ENCODE measurements around the gene KCNJ3.

KCNJ3 gene

DNA sequence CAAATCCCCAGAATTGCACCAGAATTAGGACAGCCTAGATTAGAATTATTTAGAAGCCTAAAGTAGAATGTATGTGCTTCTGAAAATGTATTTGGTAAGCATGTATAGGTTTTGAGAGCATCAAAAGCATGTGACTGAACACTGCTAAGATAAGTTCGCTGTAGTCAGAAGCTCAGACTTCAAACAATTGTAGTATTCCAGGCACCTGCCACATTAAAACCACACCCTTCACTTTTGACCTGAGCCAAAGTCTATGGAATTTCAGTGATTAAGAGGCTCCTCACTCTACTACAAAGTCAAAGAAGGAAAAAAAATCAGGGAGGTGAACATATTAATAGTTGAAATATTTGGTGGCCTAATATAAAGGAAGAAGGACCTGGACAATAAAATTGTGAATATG, 8.2 kb downstream of the KCNJ3 start:
- in situ Hi-C loops (cut with HindIII; ENCODE audit: low sequenced_read_pairs) = no loop called here

DNA sequence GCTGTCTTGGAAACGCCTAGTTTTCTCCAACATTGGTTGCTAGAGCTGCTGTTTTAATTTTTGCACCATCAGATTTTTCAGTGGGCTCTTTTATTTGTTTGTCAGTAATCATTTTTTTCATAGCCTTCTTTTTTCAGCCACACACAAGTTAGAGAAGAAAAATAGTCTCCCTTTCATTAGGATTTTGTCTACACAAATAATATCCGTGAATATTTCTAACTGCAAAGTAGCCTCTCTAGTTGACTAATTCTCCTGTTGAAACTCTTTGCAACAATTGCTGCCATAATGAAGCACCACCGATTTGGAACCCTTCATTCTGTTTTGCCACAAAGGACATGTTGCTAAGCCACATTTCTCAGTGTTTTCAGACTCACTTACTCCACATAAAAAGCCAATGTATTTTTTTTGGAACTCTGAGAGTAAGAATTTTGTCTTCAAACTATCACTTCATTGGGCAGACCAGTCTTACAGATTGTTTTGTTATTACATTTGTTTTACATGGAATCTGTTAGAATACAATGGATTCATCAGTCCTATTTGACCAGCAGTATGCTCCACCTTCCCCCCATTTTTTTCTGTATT, 9.6 kb downstream of the KCNJ3 start:
- in situ Hi-C loops (cut with HindIII; ENCODE audit: low sequenced_read_pairs) = no loop called here

DNA sequence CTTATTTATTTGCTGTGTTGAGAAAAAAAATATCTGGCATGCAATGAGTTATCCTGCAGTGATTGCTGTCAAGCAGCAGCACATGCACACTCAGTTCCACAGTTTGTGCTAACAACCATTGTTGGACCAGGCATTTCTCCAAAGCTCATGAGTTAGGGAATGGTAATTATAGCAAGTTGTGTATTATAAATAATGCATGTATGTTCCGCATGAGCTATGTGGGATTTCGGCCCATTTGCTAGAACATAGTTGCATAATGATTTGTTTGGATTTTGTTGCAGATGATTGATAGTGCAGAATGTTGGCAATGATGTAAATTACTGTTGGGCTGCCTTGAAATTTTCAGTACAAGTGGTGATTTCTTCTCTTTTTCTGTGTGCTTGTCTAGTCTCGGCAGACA, 10.7 kb downstream of the KCNJ3 start:
- in situ Hi-C loops (cut with HindIII; ENCODE audit: low sequenced_read_pairs) = no loop called here

DNA sequence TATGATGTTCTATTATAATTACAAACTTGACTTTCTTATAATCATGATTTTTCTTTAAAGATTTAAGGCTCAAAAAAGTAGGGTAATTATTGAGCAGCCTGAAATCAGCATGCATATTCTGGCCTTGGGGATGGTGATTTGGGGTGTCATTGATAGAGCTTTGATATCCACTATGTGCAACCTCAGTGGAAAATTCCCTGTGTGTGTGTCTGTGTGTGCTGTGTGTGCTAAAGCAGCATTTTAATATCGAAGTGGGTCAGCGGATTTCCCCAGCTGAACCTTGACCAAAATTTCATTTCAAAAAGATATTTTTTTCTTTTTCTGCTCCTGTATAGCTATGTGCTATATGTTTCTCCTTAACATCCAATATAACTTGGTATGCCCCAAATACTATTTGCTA, 11.6 kb downstream of the KCNJ3 start:
- in situ Hi-C loops (cut with HindIII; ENCODE audit: low sequenced_read_pairs) = no loop called here

DNA sequence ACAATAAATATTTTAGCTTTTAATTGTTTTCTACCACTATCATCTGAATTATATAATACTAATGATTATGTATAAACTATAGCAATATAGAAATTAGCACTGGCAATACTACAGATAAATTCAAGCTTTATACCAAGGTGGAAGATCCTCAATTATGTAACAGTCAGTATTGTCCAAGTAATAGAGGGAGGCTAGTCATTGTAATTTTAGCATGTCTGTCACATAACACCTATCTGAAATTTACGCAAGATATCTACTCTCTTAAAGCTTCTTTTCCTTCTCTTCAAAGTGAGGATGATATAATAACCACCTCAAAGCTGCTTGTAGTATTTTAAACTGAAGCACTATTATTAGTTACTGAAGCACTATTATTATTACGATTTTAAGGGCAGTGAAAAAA, 12.2 kb downstream of the KCNJ3 start:
- in situ Hi-C loops (cut with HindIII; ENCODE audit: low sequenced_read_pairs) = no loop called here

DNA sequence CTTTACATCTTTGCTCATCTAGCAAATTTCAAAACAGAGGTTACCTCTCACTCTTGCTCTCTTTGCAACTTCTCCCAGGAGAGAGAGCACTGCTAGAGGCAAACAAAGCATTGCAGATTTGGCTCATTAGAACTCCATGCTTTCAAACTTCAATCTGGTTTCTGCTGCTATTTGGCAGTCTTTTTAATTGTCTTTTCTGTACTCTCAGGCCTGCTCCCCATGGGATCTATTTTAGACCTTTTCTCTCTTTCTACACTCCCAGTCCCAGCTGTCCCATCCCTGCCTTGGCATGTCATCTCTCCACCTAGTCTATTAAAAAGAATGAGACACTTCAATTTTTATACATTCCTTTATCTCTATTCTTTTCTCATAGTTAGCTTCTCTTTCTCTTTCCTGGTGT, 15.2 kb downstream of the KCNJ3 start:
- in situ Hi-C loops (cut with HindIII; ENCODE audit: low sequenced_read_pairs) = no loop called here

DNA sequence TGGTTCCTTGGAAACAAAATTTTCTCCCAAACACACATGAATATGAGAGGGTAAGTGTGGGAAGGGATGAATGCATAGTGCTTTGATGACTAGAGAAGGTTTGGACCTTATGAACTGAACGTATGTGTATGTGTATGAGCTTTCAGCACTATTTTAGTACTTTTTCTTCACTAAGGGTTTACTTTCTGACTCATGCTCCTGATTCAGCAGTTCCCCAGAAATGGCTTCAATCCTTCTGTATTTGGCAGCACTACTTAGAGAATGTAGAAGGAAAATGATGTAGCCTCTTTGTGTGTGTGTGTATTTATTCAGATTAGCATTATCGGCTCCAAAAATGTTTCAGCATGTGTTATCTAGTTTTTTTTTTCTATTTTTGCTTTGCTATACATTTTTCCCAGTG, 22.2 kb downstream of the KCNJ3 start:
- in situ Hi-C loops (cut with HindIII; ENCODE audit: low sequenced_read_pairs) = no loop called here

DNA sequence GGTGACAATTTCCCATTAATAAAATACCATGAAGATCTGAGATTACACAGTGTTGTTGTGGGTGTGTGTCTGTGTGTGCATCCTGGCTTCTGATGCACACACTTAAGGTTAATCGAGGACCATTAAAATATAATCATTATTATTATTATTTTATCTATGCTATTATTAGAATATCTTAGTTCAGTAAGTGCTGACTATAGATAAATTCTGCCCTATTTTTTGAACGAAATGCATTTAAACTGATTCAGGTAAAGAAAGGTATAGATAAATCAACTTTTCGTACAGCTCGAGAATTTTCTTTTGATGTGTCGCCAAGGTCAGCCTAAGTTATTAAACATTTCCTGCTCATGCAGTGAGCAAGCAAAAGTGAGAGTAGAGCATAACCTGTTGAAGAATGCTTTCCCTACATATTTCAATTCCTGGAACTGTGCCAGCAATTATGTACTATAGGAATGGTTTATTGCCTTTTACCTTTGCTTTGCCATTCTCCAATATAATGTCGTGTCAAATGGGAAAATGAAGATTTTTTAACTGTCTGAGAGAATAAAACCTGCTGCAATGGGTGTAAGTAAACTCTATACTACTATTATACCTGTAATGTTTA, 25.8 kb downstream of the KCNJ3 start:
- in situ Hi-C loops (cut with HindIII; ENCODE audit: low sequenced_read_pairs) = no loop called here

DNA sequence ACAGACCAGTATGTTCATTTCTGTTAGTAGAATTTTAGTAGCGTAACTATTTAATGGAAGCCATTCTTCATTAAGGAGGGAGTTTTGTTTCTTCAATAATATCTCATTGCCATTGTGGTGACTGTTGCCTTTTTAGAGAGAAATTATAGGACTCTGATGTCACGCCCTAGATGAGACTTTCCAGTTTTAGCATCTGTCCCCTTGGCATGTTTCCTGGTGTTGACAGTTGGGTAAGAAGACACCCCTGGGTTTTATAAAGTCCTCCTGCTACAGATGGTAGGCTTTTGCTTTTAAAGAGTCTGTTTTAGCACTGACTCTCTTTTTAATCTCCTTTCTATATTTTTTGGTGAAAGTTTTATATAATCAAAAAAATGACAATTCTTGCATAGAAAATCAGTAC, 41.9 kb downstream of the KCNJ3 start:
- in situ Hi-C loops (cut with HindIII; ENCODE audit: low sequenced_read_pairs) = no loop called here

DNA sequence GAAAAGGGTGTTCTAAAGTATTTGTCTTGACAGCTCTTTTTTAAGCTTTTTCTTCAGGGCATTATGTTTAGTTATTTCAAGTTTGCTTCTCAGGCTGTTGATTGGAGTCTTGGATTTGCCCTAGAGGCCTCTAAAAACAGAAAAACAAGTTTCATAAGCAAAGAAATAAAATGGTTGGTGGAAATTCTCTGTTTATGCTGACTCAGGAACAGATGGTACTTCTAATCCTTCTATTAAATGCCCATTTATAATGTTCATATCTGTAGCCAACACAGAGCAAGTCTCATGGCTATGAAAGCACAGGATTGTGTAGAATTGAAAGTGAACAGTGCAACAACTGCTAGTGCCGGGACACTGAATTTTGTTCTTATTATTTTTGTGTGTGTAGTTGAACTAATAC, 60.4 kb downstream of the KCNJ3 start:
- in situ Hi-C loops (cut with HindIII; ENCODE audit: low sequenced_read_pairs) = no loop called here

DNA sequence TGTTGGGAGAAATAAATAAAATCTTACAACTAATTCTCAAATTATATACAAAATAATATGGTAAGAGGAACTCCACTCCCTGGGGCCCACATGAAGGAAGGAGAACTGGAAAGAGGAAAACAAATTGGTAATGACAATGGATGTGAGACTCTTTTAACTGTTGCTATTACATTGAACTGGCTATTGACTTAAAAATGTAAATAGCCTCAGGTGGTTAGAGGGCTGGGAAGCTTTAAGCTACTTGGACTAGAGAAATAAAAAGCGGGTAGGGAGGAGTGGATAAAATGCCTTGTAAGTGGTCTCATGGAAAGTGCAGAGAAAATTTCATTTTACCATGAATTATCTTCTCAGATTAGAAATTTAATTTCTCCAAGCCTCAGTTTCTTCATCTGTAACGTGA, 64.1 kb downstream of the KCNJ3 start:
- in situ Hi-C loops (cut with HindIII; ENCODE audit: low sequenced_read_pairs) = no loop called here

DNA sequence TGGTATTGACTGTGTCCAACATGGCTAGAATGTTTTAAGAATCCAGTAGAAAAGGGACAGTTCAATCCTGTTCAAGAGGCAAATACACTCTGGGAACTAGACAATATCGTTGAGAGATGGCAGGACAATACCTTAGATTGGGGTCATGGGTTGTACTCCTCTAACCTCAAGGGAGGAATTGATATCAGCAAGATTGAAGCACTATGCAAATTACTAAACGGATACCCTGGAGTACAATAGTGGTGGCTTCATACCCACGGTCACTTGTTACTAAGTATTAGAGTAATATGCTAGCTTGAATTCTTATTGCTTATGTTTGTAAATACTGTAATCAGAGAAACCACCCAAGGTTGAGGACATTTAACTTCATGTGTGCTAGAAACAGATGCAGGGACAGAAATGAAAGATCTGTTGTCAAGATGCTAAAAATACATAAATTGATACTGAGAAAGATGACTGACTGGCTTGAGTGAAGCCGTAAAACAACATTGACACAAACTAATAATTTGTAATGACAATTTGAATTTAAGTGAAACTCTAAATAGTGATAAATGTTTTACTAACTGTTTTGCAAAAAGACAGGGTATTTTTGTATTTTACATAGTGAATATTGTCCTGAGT, 73.3 kb downstream of the KCNJ3 start:
- in situ Hi-C loops (cut with HindIII; ENCODE audit: low sequenced_read_pairs) = no loop called here

DNA sequence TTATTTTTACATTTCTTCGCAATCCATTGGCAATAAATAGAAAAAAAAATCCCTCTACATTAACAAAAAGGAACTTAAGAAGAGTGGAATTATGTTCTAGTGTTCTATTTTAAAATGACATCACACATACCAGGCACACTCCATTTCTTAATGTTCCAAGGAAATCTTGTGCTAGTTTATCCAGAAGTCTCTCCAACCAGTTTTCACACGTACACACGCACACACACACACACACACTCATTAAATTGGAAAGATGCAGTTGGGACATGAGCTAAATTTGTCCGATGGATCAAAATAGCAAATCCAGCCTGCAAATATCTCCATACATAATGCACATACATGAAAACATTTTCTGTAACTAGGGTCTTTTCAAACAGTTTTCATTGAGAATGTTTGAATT, 78.3 kb downstream of the KCNJ3 start:
- in situ Hi-C loops (cut with HindIII; ENCODE audit: low sequenced_read_pairs) = no loop called here

DNA sequence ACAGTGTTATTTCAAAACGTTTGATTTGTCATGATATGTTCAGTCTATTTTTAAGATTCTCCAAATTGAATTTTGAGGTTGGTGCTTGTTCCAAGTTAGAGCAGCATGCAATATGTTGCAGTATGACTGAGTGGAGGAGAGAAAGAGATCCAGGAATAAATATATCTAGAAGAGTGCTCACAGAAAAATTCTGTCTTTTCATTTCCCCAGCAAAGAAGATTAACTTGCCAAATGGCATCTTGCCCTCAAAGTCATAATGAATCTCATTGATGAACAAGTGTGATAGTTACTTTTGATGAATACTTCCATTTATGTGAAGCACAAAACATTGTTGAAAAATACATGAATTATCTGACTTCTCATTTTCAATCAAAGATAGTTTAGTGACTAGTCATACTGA, 95.9 kb downstream of the KCNJ3 start:
- in situ Hi-C loops (cut with HindIII; ENCODE audit: low sequenced_read_pairs) = no loop called here

DNA sequence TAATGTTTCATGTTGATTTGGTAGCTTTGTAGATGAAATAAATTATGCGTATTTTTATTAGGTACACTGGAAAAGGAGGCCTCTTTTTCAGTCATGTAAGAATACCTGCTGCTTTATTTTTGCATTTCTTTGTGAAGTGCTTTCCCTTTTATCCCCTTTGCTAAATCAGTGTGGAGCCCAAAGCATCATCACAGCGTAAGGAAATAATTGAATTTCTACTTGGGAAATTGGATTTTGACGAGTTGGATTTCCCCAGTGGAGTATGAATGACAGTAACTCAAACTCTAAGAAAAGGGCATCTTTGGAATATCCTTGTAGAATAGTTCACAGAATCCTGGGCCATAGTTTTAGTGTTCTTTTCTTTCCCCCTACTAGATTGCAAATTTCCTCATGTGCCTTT, 97.2 kb downstream of the KCNJ3 start:
- in situ Hi-C loops (cut with HindIII; ENCODE audit: low sequenced_read_pairs) = no loop called here

DNA sequence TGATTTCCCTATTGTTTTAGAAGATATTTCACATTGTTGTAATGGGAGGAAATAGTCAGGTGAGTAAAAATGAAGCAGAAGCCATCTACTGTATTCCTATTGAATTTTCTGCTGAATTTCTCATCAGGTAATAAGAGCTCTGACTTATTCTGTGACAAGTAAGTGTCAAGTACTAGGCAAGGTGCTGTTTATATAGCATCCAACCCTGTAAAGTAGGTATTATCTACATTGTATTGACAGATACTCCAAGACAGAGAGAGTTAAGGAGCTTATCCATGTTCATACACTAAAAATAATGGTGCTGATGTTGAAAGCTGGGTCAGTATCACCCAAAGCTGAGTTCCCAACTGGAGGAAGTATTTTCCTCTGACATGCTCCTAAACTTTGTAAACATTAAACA, 106.0 kb downstream of the KCNJ3 start:
- in situ Hi-C loops (cut with HindIII; ENCODE audit: low sequenced_read_pairs) = no loop called here

DNA sequence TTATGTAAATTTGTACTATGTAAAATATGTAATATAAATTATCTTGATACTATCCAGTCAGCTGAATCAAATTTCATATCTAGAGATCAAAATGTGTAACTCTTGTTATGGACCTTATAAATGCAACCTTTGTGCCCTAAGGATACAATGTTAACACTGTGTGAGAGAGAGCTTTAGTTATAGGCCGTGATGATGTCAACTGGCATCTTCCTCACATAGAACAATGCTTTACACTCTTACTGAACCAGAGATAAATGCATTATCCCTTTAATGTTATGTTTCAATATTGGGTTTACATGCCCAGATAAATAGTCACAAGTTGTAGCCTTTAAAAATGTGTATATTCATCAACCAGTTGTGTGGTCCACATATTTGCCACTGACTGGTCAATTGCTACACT, 115.1 kb downstream of the KCNJ3 start:
- in situ Hi-C loops (cut with HindIII; ENCODE audit: low sequenced_read_pairs) = no loop called here

DNA sequence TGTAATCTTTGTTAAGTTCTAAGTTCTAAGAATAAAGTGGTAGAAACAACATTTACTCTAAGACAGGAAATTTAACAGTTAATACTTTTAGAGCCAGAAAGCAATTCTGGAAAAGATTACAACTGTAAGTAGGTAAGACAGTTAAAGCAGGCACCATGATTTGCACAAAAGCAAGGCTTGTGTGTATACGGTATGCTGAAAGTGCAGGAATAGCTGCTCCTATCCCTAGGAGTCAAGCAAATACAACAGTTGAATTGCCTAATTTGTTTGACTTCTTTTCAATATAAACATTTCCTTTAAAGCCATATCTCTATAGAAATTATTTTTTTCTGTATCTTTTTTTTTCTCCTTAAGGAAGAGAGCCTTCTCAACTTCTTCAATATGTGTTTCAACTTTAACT, 116.4 kb downstream of the KCNJ3 start:
- in situ Hi-C loops (cut with HindIII; ENCODE audit: low sequenced_read_pairs) = no loop called here

DNA sequence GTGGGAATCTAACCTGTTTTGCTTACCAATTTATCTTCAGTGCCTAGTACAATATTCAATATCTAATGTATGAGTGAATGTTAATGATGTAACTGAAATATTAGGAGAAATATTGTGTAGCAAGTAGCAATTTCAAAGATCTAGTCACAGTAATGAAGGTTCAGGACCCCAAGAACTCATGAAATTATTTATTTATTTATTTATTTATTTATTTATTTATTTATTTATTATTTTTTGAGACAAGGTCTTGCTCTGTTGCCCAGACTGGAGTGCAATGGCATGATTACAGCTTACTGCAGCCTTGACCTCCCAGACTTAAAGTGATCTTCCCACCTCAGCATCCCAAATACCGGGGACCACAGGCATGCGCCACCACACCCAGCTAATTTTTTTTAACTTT, 126.9 kb downstream of the KCNJ3 start:
- in situ Hi-C loops (cut with HindIII; ENCODE audit: low sequenced_read_pairs) = no loop called here

DNA sequence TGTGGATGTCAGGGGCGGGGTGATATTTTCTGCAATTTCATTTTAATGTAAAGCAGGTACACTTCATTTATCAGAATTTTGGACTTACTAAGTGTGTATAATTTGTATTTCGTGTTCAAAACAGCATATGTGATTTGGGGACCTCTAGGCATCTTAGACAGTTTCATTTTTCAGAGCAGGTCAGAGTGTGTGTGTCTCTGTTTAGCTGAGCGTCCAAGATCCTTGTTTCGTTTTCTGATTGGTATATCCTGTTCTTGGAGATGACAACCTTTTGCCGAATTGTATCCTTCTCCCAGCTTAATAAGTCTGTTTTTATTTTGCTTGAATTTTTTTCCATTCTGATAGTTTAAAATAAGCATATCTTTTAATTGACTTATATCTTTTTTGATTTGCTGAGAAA, 128.3 kb downstream of the KCNJ3 start:
- in situ Hi-C loops (cut with HindIII; ENCODE audit: low sequenced_read_pairs) = no loop called here

DNA sequence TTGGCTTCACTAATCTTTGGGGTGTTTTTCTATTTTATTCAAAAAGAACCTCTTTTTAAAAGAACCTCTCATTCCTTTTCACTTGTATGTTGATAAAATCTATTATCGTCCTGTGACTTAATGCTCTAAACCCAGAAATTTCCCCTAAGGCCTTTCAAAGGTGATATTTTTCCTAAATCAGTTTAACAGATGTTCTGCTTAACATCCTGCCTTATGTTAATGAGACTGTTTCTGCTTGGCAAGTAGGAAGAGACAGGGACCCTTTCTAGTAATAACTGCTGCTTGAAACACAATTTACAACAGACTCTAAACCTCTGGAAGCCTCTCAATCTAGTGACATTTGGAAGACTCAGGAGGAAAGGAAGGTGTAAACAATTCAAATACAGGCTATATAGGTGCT, 128.8 kb downstream of the KCNJ3 start:
- in situ Hi-C loops (cut with HindIII; ENCODE audit: low sequenced_read_pairs) = no loop called here

DNA sequence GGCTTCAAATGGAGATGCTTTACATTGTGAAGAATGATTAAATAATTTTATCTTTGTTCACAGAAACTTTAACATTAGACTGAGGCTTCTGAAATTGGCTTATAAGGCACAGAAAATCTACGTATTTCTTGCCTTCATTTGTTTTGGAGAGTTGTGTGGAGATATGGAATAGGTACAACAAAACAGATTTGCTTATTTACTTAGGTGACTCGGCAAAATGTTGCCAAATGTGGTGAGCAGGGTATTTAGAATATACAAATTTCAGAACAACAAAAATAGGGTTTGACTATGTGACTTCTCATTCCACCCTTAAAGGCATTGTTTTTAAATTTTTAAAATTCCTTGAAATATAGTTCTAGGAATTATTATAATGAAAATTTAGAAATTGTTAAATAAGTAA, 134.2 kb downstream of the KCNJ3 start:
- in situ Hi-C loops (cut with HindIII; ENCODE audit: low sequenced_read_pairs) = no loop called here

DNA sequence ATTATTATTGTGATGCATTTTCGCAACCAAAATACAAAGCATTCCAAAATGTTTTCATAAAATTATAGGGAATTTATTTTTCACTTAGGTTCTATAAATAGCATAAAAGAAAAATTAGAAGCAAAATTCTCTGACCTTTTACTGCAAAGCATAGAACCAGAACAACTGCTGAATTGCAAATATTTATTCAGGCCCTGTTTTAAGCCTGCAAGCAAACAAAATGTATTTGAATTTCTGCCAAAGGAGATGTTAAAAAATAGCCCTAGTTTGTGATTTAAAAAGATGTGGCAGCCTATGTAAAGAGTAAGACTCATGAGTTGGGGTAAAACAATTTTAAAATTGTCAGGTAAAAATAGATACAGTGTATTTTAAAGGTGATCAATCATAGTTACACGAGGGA, 138.1 kb downstream of the KCNJ3 start:
- in situ Hi-C loops (cut with HindIII; ENCODE audit: low sequenced_read_pairs) = no loop called here

Data from endothelial cell of hepatic sinusoid (primary cell).